Measurements from ENCODE around the gene ZDHHC13. TPM values are rescaled to one million over a fixed set of nuclear protein-coding genes. Genes with fewer than 3 reads are reported as not detected.

Gene ZDHHC13
- total and polyA plus RNA-seq, 2 of the 4 experiments (the other 2 are of a cell fraction) = 7.2 to 15.1 TPM

DNA sequence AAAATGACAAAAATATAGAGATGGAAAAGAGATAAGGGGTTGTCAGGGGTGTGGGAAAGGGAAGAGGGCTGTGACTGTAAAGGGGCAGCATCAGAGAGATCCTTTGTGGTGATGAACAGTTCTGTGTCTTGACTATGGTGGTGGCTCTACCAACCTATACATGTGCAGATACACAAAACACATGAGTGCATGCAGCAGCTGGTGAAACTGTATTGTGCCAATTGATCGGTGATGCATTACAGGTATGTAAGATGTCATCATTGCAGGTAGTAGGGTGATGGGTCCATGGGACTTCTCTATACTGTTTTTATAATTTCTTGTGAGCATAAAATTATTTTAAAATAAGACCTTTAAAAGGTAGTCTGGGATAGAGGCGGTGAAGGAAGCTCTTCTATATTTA is 24.1 kb upstream of the ZDHHC13 start:
- no peak overlapping the region for H2BK5ac ChIP-seq (ENCODE audit: low read depth, low read length, poor library complexity, severe bottlenecking)
- no peak for TF ChIP-seq BHLHE40 (IDR thresholded peaks at IDR 0.05; ENCODE audit: low read depth, low read length)
- no peak for TF ChIP-seq MXI1 (IDR thresholded peaks at IDR 0.05; ENCODE audit: borderline replicate concordance, low read depth, low read length)
- TF ChIP-seq MAFK (IDR thresholded peaks at IDR 0.05; ENCODE audit: low read depth, low read length) = no peak
- TF ChIP-seq SMC3 (IDR thresholded peaks at IDR 0.05; ENCODE audit: low read depth, low read length) = no peak
- TF ChIP-seq, protein P1, sequence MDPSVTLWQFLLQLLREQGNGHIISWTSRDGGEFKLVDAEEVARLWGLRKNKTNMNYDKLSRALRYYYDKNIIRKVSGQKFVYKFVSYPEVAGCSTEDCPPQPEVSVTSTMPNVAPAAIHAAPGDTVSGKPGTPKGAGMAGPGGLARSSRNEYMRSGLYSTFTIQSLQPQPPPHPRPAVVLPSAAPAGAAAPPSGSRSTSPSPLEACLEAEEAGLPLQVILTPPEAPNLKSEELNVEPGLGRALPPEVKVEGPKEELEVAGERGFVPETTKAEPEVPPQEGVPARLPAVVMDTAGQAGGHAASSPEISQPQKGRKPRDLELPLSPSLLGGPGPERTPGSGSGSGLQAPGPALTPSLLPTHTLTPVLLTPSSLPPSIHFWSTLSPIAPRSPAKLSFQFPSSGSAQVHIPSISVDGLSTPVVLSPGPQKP (IDR thresholded peaks at IDR 0.05; ENCODE audit: borderline replicate concordance, low read depth, low read length) = no peak
- TF ChIP-seq CHD1 (IDR thresholded peaks at IDR 0.05; ENCODE audit: low read depth, low read length) = no peak
- no peak for TF ChIP-seq FOS (IDR thresholded peaks at IDR 0.05; ENCODE audit: low read depth, low read length)
- no peak for TF ChIP-seq RAD21 (IDR thresholded peaks at IDR 0.05; ENCODE audit: low read length)
- no peak for TF ChIP-seq POLR2A (IDR thresholded peaks at IDR 0.05; ENCODE audit: low read depth, low read length)
- no peak for TF ChIP-seq RCOR1 (IDR thresholded peaks at IDR 0.05; ENCODE audit: insufficient replicate concordance, low read length)
- TF ChIP-seq, protein P2, sequence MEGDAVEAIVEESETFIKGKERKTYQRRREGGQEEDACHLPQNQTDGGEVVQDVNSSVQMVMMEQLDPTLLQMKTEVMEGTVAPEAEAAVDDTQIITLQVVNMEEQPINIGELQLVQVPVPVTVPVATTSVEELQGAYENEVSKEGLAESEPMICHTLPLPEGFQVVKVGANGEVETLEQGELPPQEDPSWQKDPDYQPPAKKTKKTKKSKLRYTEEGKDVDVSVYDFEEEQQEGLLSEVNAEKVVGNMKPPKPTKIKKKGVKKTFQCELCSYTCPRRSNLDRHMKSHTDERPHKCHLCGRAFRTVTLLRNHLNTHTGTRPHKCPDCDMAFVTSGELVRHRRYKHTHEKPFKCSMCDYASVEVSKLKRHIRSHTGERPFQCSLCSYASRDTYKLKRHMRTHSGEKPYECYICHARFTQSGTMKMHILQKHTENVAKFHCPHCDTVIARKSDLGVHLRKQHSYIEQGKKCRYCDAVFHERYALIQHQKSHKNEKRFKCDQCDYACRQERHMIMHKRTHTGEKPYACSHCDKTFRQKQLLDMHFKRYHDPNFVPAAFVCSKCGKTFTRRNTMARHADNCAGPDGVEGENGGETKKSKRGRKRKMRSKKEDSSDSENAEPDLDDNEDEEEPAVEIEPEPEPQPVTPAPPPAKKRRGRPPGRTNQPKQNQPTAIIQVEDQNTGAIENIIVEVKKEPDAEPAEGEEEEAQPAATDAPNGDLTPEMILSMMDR (conservative IDR thresholded peaks at IDR 0.05; ENCODE audit: low read depth, low read length) = no peak
- TF ChIP-seq NFE2L2 (IDR thresholded peaks at IDR 0.05; ENCODE audit: low read depth, low read length) = no peak
- no peak for TF ChIP-seq MAZ (IDR thresholded peaks at IDR 0.05; ENCODE audit: borderline replicate concordance, low read depth, low read length)
- no peak for TF ChIP-seq CEBPB (IDR thresholded peaks at IDR 0.05; ENCODE audit: low read depth, low read length)
- no peak for TF ChIP-seq RFX5 (IDR thresholded peaks at IDR 0.05; ENCODE audit: low read depth, low read length)
- TF ChIP-seq, protein P3, sequence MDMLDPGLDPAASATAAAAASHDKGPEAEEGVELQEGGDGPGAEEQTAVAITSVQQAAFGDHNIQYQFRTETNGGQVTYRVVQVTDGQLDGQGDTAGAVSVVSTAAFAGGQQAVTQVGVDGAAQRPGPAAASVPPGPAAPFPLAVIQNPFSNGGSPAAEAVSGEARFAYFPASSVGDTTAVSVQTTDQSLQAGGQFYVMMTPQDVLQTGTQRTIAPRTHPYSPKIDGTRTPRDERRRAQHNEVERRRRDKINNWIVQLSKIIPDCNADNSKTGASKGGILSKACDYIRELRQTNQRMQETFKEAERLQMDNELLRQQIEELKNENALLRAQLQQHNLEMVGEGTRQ (IDR thresholded peaks at IDR 0.05; ENCODE audit: low read depth, low read length) = no peak
- H2AFZ ChIP-seq (replicated peaks; ENCODE audit: low read length, poor library complexity) = no peak overlapping the region
- H2AK9ac ChIP-seq (replicated peaks; ENCODE audit: low read depth, low read length, poor library complexity) = no peak overlapping the region
- no TSS peak for BruUV-seq (replicated peaks)
- H4K91ac ChIP-seq (ENCODE audit: insufficient read depth, low read depth, low read length) = no peak overlapping the region
- dilution Hi-C loops (cut with HindIII; ENCODE audit: low sequenced_read_pairs, unreplicated experiment) (no loop called here), in situ Hi-C loops (cut with MboI; ENCODE audit: low sequenced_read_pairs) (loop anchor here (25.0 kb wide), 1 partner anchor 669 kb away; no protein-coding TSS in a partner anchor), intact Hi-C loops (cut with micrococcal nuclease) (no loop called here)
- H2BK20ac ChIP-seq (ENCODE audit: low read depth, low read length) = no peak overlapping the region
- no peaks in the 10 kb centered on the region for H3K79me1 ChIP-seq (ENCODE audit: low read depth in 1 of 2, low read length in 2 of 2)
- no peak overlapping the region for H3K9ac ChIP-seq (ENCODE audit: low read depth, low read length)
- ATAC-seq (ENCODE audit: low read depth) = no peak
- H3K56ac ChIP-seq (ENCODE audit: extremely low read depth, insufficient read depth, low read length) = no peak overlapping the region
- H2BK15ac ChIP-seq (ENCODE audit: low read depth, low read length) = no peak overlapping the region
- no peaks in the 10 kb centered on the region for H3K36me3 ChIP-seq (ENCODE audit: control insufficient read depth, insufficient read depth, low read length)
- H3K18ac ChIP-seq (ENCODE audit: low read depth, low read length) = no peak overlapping the region
- no peak overlapping the region for H4K8ac ChIP-seq (ENCODE audit: low read depth in 2 of 2, low read length in 2 of 2)
- H3K27me3 ChIP-seq (ENCODE audit: control insufficient read depth, insufficient read depth, low read length) = peaks cover 10% of the 10 kb centered on the region
- no peaks in the 10 kb centered on the region for H3K9me3 ChIP-seq (ENCODE audit: control insufficient read depth, insufficient read depth, low read length)
- no peak overlapping the region for H3K4me2 ChIP-seq (ENCODE audit: low read depth, low read length)
- H3K4me1 ChIP-seq (ENCODE audit: control insufficient read depth, insufficient read depth, low read length) = no peaks in the 10 kb centered on the region
- no peak overlapping the region for H2BK120ac ChIP-seq (ENCODE audit: low read depth, low read length)
- H3K14ac ChIP-seq (replicated peaks; ENCODE audit: low read depth, low read length) = no peak overlapping the region
- no peak overlapping the region for H2AK5ac ChIP-seq (ENCODE audit: low read depth, low read length)
- H3K4me3 ChIP-seq (ENCODE audit: insufficient read depth, low read depth, low read length) = no peak overlapping the region
- H3K9me1 ChIP-seq (ENCODE audit: insufficient read depth, low read length) = no peaks in the 10 kb centered on the region
- WGBS, 2 experiments (ENCODE audit: extremely low coverage in 2 of 2, insufficient read length in 1 of 2) = no CpG with 5 or more reads among the region's 2 CpGs
- H3K4ac ChIP-seq (ENCODE audit: low read depth, low read length) = no peak overlapping the region
- H3K27ac ChIP-seq (ENCODE audit: insufficient read depth, low read length) = no peak overlapping the region
- DNase-seq = no peak
- ChIA-PET CTCF (interaction anchor here (1.2 kb wide), 1 partner anchor 16 kb away, joined by 6 read pairs; no protein-coding TSS in a partner anchor), POLR2A (ENCODE audit: unreplicated experiment) (no interaction called here)
- H4K20me1 ChIP-seq (ENCODE audit: insufficient read depth, low read length) = no peaks in the 10 kb centered on the region
- no peak overlapping the region for H4K5ac ChIP-seq (ENCODE audit: low read depth, low read length)
- H3K23ac ChIP-seq (ENCODE audit: low read depth, low read length) = no peak overlapping the region
